ENCODE measurements around the gene KMT2E.
"Not testable (repeated sequence)": the region's sequence is repeated elsewhere in the genome, so short reads cannot be mapped to it uniquely, and the experiment has no call there.

KMT2E gene

GRCh38 chr7:104993217-104993862, 20.7 kb upstream of the KMT2E start:
- no peak for DNase-seq (ENCODE audit: extremely low read depth, low read depth)
- no peak for TF ChIP-seq CTCF (IDR thresholded peaks at IDR 0.05; ENCODE audit: low read depth, low read length)

GRCh38 chr7:104998040-104998752, 15.8 kb upstream of the KMT2E start:
- TF ChIP-seq CTCF (IDR thresholded peaks at IDR 0.05; ENCODE audit: low read depth, low read length): no peak
- DNase-seq (ENCODE audit: extremely low read depth, low read depth): no peak

- TF ChIP-seq CTCF (IDR thresholded peaks at IDR 0.05; ENCODE audit: low read depth, low read length): no peak
- no peak for DNase-seq (ENCODE audit: extremely low read depth, low read depth)
Observed at GRCh38 chr7:105000200-105000599, 13.8 kb upstream of the KMT2E start.

GRCh38 chr7:105000927-105001336, 13.1 kb upstream of the KMT2E start:
- TF ChIP-seq CTCF (IDR thresholded peaks at IDR 0.05; ENCODE audit: low read depth, low read length): no peak
- no peak for DNase-seq (ENCODE audit: extremely low read depth, low read depth)

- DNase-seq (ENCODE audit: extremely low read depth, low read depth): no peak
- TF ChIP-seq CTCF (IDR thresholded peaks at IDR 0.05; ENCODE audit: low read depth, low read length): no peak
Observed at GRCh38 chr7:105001652-105002184, 12.3 kb upstream of the KMT2E start.

- no peak for TF ChIP-seq CTCF (IDR thresholded peaks at IDR 0.05; ENCODE audit: low read depth, low read length)
- no peak for DNase-seq (ENCODE audit: extremely low read depth, low read depth)
Observed at GRCh38 chr7:105003275-105003674, 10.7 kb upstream of the KMT2E start.

- TF ChIP-seq CTCF (IDR thresholded peaks at IDR 0.05; ENCODE audit: low read depth, low read length): no peak
- no peak for DNase-seq (ENCODE audit: extremely low read depth, low read depth)
Observed at GRCh38 chr7:105003872-105004510, 10.0 kb upstream of the KMT2E start.

GRCh38 chr7:105005006-105005405, 9.0 kb upstream of the KMT2E start:
- DNase-seq (ENCODE audit: extremely low read depth, low read depth): not testable (repeated sequence)

GRCh38 chr7:105005486-105005885, 8.5 kb upstream of the KMT2E start:
- DNase-seq (ENCODE audit: extremely low read depth, low read depth): not testable (repeated sequence)
